GM06990 (cell line): Measurements from ENCODE around the gene UBE2Q2.

Experiments used
- DNase-seq: peaks from one replicate; pipeline ENCODE4 v3.0.0-alpha.2; 2011; ENCODE audit not compliant: insufficient read length; ENCODE audit errors: extremely low read depth
- H3K27me3 ChIP-seq: replicated peaks from 2 replicates; pipeline ENCODE4 v1.6.0; 2011; ENCODE audit warnings: low read length; ENCODE audit not compliant: control insufficient read depth, insufficient read depth
- H3K36me3 ChIP-seq: 2 replicates; pipeline ENCODE4 v1.5.1; 2011; ENCODE audit warnings: low read length; ENCODE audit not compliant: control insufficient read depth, insufficient read depth
- H3K4me3 ChIP-seq: replicated peaks from 2 replicates; pipeline ENCODE4 v1.5.1; 2011; ENCODE audit warnings: low read depth, mild to moderate bottlenecking, control low read depth, low read length
- TF ChIP-seq, protein P1 (sequence below): IDR thresholded peaks from 2 replicates; pipeline ENCODE4 v1.5.1; 2011; ENCODE audit warnings: low read length, control low read depth, mild to moderate bottlenecking, inconsistent platforms; ENCODE audit not compliant: insufficient read depth, poor library complexity, severe bottlenecking

Gene UBE2Q2

DNA sequence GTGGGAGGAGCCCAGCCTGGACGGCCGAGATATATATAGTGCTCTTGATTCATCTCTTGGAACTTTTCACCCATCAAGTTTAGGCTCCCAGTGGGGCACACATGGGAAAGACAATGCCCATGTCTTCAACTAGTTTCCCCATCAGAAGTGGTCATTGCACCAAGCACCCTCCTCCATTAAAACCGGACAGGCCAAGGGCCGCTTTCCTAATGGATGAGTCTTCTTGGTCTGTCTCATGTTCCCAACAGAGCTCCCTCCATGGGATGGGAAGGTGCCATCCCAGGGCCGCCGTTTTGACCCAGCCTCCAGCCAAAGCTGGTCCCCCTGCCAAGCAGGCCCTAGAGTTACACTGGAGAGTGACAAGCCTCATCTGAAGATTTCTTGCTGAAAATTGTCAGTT lies 34.7 kb upstream of the UBE2Q2 start:
- Histone ChIP-seq H3K36me3 (no peaks in the 10 kb centered on the region), H3K4me3 (no peak overlapping the region), H3K27me3 (no peaks in the 10 kb centered on the region; the same call in 1 of the 2 replicates)
- TF ChIP-seq, protein P1, sequence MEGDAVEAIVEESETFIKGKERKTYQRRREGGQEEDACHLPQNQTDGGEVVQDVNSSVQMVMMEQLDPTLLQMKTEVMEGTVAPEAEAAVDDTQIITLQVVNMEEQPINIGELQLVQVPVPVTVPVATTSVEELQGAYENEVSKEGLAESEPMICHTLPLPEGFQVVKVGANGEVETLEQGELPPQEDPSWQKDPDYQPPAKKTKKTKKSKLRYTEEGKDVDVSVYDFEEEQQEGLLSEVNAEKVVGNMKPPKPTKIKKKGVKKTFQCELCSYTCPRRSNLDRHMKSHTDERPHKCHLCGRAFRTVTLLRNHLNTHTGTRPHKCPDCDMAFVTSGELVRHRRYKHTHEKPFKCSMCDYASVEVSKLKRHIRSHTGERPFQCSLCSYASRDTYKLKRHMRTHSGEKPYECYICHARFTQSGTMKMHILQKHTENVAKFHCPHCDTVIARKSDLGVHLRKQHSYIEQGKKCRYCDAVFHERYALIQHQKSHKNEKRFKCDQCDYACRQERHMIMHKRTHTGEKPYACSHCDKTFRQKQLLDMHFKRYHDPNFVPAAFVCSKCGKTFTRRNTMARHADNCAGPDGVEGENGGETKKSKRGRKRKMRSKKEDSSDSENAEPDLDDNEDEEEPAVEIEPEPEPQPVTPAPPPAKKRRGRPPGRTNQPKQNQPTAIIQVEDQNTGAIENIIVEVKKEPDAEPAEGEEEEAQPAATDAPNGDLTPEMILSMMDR, result no peak
- DNase-seq, result no peak

DNA sequence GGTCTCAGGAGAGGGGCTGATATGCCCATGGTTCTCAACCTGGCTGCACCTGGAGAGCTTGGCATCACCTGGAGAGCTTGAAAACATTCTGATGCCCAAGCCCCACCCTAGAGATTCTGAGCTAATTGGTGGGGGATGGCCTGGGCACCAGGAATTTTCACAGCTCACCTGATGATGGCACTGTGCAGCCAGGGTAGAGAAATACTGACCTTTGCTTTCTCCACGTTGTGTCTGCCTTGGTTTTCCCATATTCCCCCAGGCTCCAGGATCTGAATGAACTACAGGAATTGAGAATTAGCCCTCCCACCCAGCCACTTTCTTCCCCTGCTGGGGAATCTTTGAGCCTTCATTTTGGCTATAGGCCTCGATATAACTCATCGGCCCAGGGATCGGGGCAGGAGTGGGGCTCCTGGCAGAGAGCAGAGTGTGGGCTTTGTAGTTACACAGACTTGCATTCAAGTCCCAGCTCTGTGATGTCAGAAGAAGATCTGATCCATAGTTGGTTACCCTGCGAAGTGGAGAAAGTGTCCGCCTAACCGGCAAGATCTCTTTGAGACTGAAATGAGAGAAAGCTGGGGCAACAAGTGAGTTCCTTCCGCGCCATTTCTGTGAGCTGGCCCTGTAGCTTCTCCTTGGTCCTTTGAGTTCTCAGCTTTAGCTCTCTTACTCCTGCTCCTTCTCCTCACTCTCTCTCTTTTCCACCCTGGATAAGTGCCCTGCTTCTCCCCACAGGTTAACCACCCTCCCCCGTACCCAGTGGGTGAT lies 33.1 kb upstream of the UBE2Q2 start:
- Histone ChIP-seq H3K4me3 (no peak overlapping the region), H3K27me3 (no peaks in the 10 kb centered on the region; the same call in 1 of the 2 replicates), H3K36me3 (no peaks in the 10 kb centered on the region)
- no peak for DNase-seq
- TF ChIP-seq, protein P1, result peak; percentile 60

GRCh38 chr15:75810874-75811498 lies 32.3 kb upstream of the UBE2Q2 start:
- TF ChIP-seq, protein P1, result no peak
- Histone ChIP-seq H3K36me3 (no peaks in the 10 kb centered on the region), H3K27me3 (no peaks in the 10 kb centered on the region; the same call in 1 of the 2 replicates), H3K4me3 (no peak overlapping the region)
- no peak for DNase-seq

- no peak for DNase-seq
- Histone ChIP-seq H3K36me3 (no peaks in the 10 kb centered on the region), H3K27me3 (no peaks in the 10 kb centered on the region; the same call in 1 of the 2 replicates), H3K4me3 (no peak overlapping the region)
- TF ChIP-seq, protein P1, result no peak
Measured at GRCh38 chr15:75811626-75812025, 31.6 kb upstream of the UBE2Q2 start.

DNA sequence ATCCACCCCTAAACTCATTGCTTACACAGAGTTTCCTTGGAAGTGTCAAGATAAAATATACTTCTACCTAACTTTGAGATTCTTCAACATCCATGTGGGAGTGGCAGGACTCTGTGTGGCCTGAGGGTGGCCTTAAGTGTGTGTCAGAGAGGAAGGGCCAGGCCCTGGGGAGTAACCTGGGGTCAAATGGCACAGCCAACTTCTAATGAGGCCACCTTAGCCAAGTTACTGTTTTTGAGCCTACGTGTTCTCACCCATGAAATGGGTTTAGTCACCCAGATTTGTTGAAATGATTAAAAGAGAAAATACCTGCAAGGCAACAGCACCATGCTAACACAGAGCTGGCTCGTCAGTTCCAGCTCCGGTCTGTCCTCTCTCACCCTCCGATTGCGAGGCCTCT lies 28.5 kb upstream of the UBE2Q2 start:
- no peak for DNase-seq
- TF ChIP-seq, protein P1, result no peak
- no peak overlapping the region for H3K4me3 ChIP-seq
- no peaks in the 10 kb centered on the region for H3K36me3 ChIP-seq
- H3K27me3 ChIP-seq, result no peaks in the 10 kb centered on the region; the same call in 1 of the 2 replicates
